NCI-H82 (cell line): Measurements from ENCODE around the gene ANTKMT.

Source experiments
- DNase-seq: peaks from one replicate; lab custom pipeline; 2025; lab: John Stamatoyannopoulos, UW

The ANTKMT gene

GRCh38 chr16:764848-765487, 44.0 kb downstream of the ANTKMT start:
- DNase-seq: no peak

GRCh38 chr16:765488-765865, 44.5 kb downstream of the ANTKMT start:
- DNase-seq: no peak

GRCh38 chr16:766008-766819, 45.3 kb downstream of the ANTKMT start:
- no peak for DNase-seq

- no peak for DNase-seq
Observed at GRCh38 chr16:766820-767640, 46.1 kb downstream of the ANTKMT start.

- no peak for DNase-seq
Observed at GRCh38 chr16:767743-768235, 46.8 kb downstream of the ANTKMT start.

GRCh38 chr16:768428-768827, 47.5 kb downstream of the ANTKMT start:
- no peak for DNase-seq

- no peak for DNase-seq
Observed at GRCh38 chr16:769184-769784, 48.3 kb downstream of the ANTKMT start.

- DNase-seq: no peak
Observed at GRCh38 chr16:769934-770333, 49.0 kb downstream of the ANTKMT start.

- DNase-seq: no peak
Observed at GRCh38 chr16:770411-770810, 49.5 kb downstream of the ANTKMT start.
